ENCODE results near the gene UGT1A5.

The UGT1A5 gene

GRCh38 chr2:233702238-233702637 is 10.5 kb upstream of the UGT1A5 start:
- Histone ChIP-seq H3K9ac (ENCODE audit: insufficient read length) (no peak overlapping the region), H3K36me3 (ENCODE audit: insufficient read depth, low read length) (no peaks in the 10 kb centered on the region; the same call in 1 of the 2 replicates), H3K4me3 (no peak overlapping the region), H3K27ac (peak overlapping the region; percentile 48; the same call in 1 of the 2 replicates), H3K9me3 (ENCODE audit: low read depth, low read length) (0 out of 2 replicates have a peak, but pooled peaks cover 3% of the 10 kb centered on the region)
- TF ChIP-seq FOXP2 (optimal IDR thresholded peaks at IDR 0.05; ENCODE audit: control extremely low read depth, extremely low read length, insufficient read depth) (no peak), EZH2 (IDR thresholded peaks at IDR 0.05) (no peak), POLR2AphosphoS5 (IDR thresholded peaks at IDR 0.05; ENCODE audit: borderline replicate concordance, low read depth, low read length) (no peak)
- DNase-seq (ENCODE audit: low read depth, low spot score), result no peak

DNA sequence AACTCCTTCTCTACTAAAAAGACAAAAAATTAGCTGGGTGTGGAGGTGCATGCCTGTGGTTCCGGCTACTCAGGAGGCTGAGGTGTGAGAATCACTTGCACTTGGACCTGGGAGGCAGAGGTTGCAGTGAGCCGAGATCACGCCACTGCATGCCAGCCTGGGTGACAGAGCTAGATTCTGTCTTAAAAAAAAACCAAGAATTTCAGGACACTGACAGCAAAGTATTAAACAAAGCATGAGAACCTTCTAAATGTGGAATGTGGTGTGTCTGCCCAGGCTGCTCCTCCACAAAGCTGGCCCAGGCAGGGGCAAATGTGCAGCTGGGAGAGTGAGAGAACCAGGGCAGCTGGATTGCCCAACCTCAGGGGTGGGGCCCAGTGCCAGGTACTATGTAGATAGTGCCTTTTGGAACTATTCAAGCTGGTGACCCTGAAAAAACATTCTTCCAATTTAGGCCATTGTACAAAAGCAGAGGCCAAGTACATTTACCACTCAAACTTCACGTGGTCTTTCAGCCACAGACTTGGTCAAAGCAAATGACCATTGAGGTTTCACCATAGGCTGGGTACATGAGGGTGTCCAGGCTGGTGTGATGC is 6.7 kb upstream of the UGT1A5 start:
- H3K36me3 ChIP-seq (ENCODE audit: insufficient read depth, low read length), result no peaks in the 10 kb centered on the region; the same call in 1 of the 2 replicates
- H3K9me3 ChIP-seq (ENCODE audit: low read depth, low read length), result no peaks in the 10 kb centered on the region
- no peak for DNase-seq (ENCODE audit: low read depth, low spot score)
- H3K4me3 ChIP-seq, result no peak overlapping the region
- no peak for TF ChIP-seq FOXP2 (optimal IDR thresholded peaks at IDR 0.05; ENCODE audit: control extremely low read depth, extremely low read length, insufficient read depth)
- no peak for TF ChIP-seq POLR2AphosphoS5 (IDR thresholded peaks at IDR 0.05; ENCODE audit: borderline replicate concordance, low read depth, low read length)
- TF ChIP-seq EZH2 (IDR thresholded peaks at IDR 0.05), result no peak
- no peak overlapping the region for H3K27ac ChIP-seq
- no peak overlapping the region for H3K9ac ChIP-seq (ENCODE audit: insufficient read length)

DNA sequence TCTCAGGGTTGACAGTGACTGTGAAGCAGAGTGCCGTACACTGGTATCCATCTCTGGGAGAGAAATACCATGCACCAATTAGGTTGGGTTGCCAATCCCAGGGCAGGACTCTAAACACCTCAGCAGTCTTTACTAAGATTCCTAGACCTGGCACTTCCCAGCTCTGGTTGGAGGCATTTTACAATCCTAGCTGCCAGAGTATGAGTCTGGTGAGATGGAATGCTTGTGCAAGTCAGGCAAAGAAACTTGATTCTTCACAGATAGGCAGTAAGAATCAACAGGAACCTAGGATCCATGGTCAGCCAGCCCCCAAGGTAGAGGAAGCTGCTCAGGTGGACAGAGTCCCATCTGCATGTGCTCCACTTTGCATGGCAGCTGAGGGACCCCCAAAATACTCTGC is 6.0 kb upstream of the UGT1A5 start:
- Histone ChIP-seq H3K36me3 (ENCODE audit: insufficient read depth, low read length) (no peaks in the 10 kb centered on the region; the same call in 1 of the 2 replicates), H3K9ac (ENCODE audit: insufficient read length) (no peak overlapping the region), H3K9me3 (ENCODE audit: low read depth, low read length) (no peaks in the 10 kb centered on the region), H3K27ac (no peak overlapping the region), H3K4me3 (no peak overlapping the region)
- no peak for DNase-seq (ENCODE audit: low read depth, low spot score)
- TF ChIP-seq FOXP2 (optimal IDR thresholded peaks at IDR 0.05; ENCODE audit: control extremely low read depth, extremely low read length, insufficient read depth) (no peak), POLR2AphosphoS5 (IDR thresholded peaks at IDR 0.05; ENCODE audit: borderline replicate concordance, low read depth, low read length) (no peak), EZH2 (IDR thresholded peaks at IDR 0.05) (no peak)

DNA sequence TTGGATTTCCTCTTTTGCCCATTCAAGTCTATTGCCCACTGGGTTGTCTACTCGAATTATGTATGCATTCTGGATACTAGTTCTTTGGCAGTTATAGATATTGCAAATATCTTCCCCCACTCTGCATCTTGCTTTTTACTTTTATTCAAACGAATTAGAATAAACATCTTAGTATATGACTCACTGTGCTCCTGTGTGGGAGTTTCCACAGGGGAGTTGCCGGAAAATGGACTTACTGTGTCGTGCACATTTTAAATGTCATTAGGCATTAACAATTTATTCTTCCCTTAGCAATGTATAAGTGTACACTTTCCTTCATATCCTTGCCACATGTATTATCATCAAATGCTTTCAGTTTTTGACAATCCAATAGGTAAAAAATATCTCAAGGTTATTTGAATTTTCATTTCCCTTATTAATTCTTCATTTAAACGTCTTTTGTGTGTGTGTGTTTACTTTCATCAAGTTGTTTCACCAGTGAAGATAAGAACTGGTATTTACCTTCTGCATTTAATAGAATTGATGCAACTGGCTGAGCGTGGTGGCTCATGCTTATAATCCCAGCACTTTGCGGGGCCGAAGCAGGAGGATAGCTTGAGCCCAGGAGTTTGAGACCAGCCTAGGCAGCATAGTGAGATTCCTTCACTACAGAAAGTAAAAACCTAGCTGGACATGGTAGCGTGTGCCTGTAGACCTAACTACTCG is 4.6 kb upstream of the UGT1A5 start:
- H3K36me3 ChIP-seq (ENCODE audit: insufficient read depth, low read length), result no peaks in the 10 kb centered on the region
- no peaks in the 10 kb centered on the region for H3K9me3 ChIP-seq (ENCODE audit: low read depth, low read length)

GRCh38 chr2:233708942-233709341 is 3.8 kb upstream of the UGT1A5 start:
- Histone ChIP-seq H3K9ac (ENCODE audit: insufficient read length) (no peak overlapping the region), H3K36me3 (ENCODE audit: insufficient read depth, low read length) (no peaks in the 10 kb centered on the region), H3K27ac (no peak overlapping the region)

More for the DNA sequence above, 4.6 kb upstream of the UGT1A5 start:
- no peak for DNase-seq (ENCODE audit: low read depth, low spot score)
- Histone ChIP-seq H3K4me3 (no peak overlapping the region), H3K27ac (peak overlapping the region; percentile 32; the same call in 1 of the 2 replicates), H3K9ac (ENCODE audit: insufficient read length) (no peak overlapping the region)
- TF ChIP-seq EZH2 (IDR thresholded peaks at IDR 0.05) (no peak), FOXP2 (optimal IDR thresholded peaks at IDR 0.05; ENCODE audit: control extremely low read depth, extremely low read length, insufficient read depth) (no peak), POLR2AphosphoS5 (IDR thresholded peaks at IDR 0.05; ENCODE audit: borderline replicate concordance, low read depth, low read length) (no peak)

GRCh38 chr2:233711312-233712008 is 1.2 kb upstream of the UGT1A5 start:
- Histone ChIP-seq H3K9ac (ENCODE audit: insufficient read length) (no peak overlapping the region), H3K27ac (no peak overlapping the region), H3K36me3 (ENCODE audit: insufficient read depth, low read length) (no peaks in the 10 kb centered on the region), H3K9me3 (ENCODE audit: low read depth, low read length) (no peaks in the 10 kb centered on the region), H3K4me3 (no peak overlapping the region)
- TF ChIP-seq EZH2 (IDR thresholded peaks at IDR 0.05) (no peak), POLR2AphosphoS5 (IDR thresholded peaks at IDR 0.05; ENCODE audit: borderline replicate concordance, low read depth, low read length) (no peak), FOXP2 (optimal IDR thresholded peaks at IDR 0.05; ENCODE audit: control extremely low read depth, extremely low read length, insufficient read depth) (no peak)
- DNase-seq (ENCODE audit: low read depth, low spot score), result peak; percentile 71

More at GRCh38 chr2:233708942-233709341, 3.8 kb upstream of the UGT1A5 start:
- Histone ChIP-seq H3K9me3 (ENCODE audit: low read depth, low read length) (no peaks in the 10 kb centered on the region), H3K4me3 (no peak overlapping the region)
- TF ChIP-seq EZH2 (IDR thresholded peaks at IDR 0.05) (no peak), FOXP2 (optimal IDR thresholded peaks at IDR 0.05; ENCODE audit: control extremely low read depth, extremely low read length, insufficient read depth) (no peak), POLR2AphosphoS5 (IDR thresholded peaks at IDR 0.05; ENCODE audit: borderline replicate concordance, low read depth, low read length) (no peak)
- DNase-seq (ENCODE audit: low read depth, low spot score), result no peak

DNA sequence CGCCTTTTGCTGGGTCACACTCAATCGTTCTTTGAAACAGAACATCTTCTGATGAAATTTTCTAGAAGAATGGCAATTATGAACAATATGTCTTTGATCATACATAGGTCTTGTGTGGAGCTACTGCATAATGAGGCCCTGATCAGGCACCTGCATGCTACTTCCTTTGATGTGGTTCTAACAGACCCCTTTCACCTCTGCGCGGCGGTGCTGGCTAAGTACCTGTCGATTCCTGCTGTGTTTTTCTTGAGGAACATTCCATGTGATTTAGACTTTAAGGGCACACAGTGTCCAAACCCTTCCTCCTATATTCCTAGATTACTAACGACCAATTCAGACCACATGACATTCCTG is 532 bp downstream of the UGT1A5 start:
- Histone ChIP-seq H3K9me3 (ENCODE audit: low read depth, low read length) (no peaks in the 10 kb centered on the region), H3K4me3 (no peak overlapping the region), H3K36me3 (ENCODE audit: insufficient read depth, low read length) (no peaks in the 10 kb centered on the region), H3K9ac (ENCODE audit: insufficient read length) (no peak overlapping the region), H3K27ac (no peak overlapping the region)
- no peak for DNase-seq (ENCODE audit: low read depth, low spot score)
- TF ChIP-seq POLR2AphosphoS5 (IDR thresholded peaks at IDR 0.05; ENCODE audit: borderline replicate concordance, low read depth, low read length), result no peak
- no peak for TF ChIP-seq EZH2 (IDR thresholded peaks at IDR 0.05)

DNA sequence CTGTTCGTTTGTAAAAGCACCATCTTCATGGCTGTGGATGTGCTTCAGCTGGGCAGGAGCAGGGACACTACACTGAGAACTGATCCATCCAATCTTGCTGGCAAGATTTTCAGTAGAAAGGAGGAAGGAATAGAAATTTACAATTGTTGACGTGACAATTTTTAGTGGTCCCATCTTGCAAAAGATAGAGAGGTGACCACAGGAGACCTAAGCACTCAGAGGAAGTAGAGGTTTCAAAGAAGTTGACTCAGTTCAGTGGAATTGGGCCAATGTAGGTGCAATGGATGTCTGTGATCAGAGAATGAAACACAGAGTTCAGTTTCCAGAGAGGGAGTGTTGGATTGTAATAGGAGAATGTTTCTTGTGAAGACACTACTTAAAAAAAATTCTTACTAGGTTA is 1.4 kb downstream of the UGT1A5 start:
- Histone ChIP-seq H3K27ac (no peak overlapping the region), H3K9me3 (ENCODE audit: low read depth, low read length) (no peaks in the 10 kb centered on the region), H3K36me3 (ENCODE audit: insufficient read depth, low read length) (no peaks in the 10 kb centered on the region), H3K4me3 (no peak overlapping the region), H3K9ac (ENCODE audit: insufficient read length) (no peak overlapping the region)
- no peak for DNase-seq (ENCODE audit: low read depth, low spot score)
- TF ChIP-seq FOXP2 (optimal IDR thresholded peaks at IDR 0.05; ENCODE audit: control extremely low read depth, extremely low read length, insufficient read depth) (no peak), POLR2AphosphoS5 (IDR thresholded peaks at IDR 0.05; ENCODE audit: borderline replicate concordance, low read depth, low read length) (no peak), EZH2 (IDR thresholded peaks at IDR 0.05) (no peak)

Measured in SK-N-MC (cell line).